Measurements from ENCODE around the gene SHC4. TPM values are rescaled to one million over a fixed set of nuclear protein-coding genes. Genes with fewer than 3 reads are reported as not detected.
A peak's percentile ranks its signal among the peaks of the same experiment; 100 is the strongest.
"Not testable (repeated sequence)": the region's sequence is repeated elsewhere in the genome, so short reads cannot be mapped to it uniquely, and the experiment has no call there.

The SHC4 gene
- total RNA-seq, 1 donor from 2014 or later, result 2.2 TPM

GRCh38 chr15:48975472-48976419 is 12.0 kb upstream of the SHC4 start:
- Histone ChIP-seq H3K79me2 (ENCODE audit: low read depth) (no peaks in the 10 kb centered on the region), H3K9me3 (ENCODE audit: low read depth) (no peaks in the 10 kb centered on the region), H3K4me1 (peaks cover 17% of the 10 kb centered on the region), H3K4me2 (peak overlapping the region; percentile 81), H2AFZ (replicated peaks) (peak overlapping the region; percentile 83), H3K9ac (no peak overlapping the region), H4K20me1 (ENCODE audit: low read depth) (no peaks in the 10 kb centered on the region), H3K4me3 (peak overlapping the region; percentile 54), H3K27ac (no peak overlapping the region), H3K27me3 (peaks cover 6% of the 10 kb centered on the region), H3F3A (ENCODE audit: low read depth) (peaks cover 24% of the 10 kb centered on the region), H3K36me3 (no peaks in the 10 kb centered on the region)
- H3K9me3 Mint-ChIP-seq, result no peaks in the 10 kb centered on the region
- peak; percentile 95 for DNase-seq (ENCODE audit: low spot score)
- peak overlapping the region; percentile 71 for H3K4me3 Mint-ChIP-seq
- H3K4me1 Mint-ChIP-seq, result peaks cover 20% of the 10 kb centered on the region
- TF ChIP-seq CTCF (IDR thresholded peaks at IDR 0.05) (peak; percentile 90), EZH2phosphoT487 (IDR thresholded peaks at IDR 0.05) (no peak), EZH2 (IDR thresholded peaks at IDR 0.05) (no peak)
- peaks cover 3% of the 10 kb centered on the region for H3K27me3 Mint-ChIP-seq (ENCODE audit: insufficient read depth, low read depth)
- no peaks in the 10 kb centered on the region for H3K36me3 Mint-ChIP-seq
- H3K27ac Mint-ChIP-seq, result peak overlapping the region; percentile 93

GRCh38 chr15:48974882-48975281 is 11.2 kb upstream of the SHC4 start:
- Mint-ChIP-seq H3K27ac (peak overlapping the region; percentile 11), H3K27me3 (ENCODE audit: insufficient read depth, low read depth) (peaks cover 3% of the 10 kb centered on the region)
- peak; percentile 64 for DNase-seq (ENCODE audit: low spot score)

GRCh38 chr15:48972750-48973503 is 9.2 kb upstream of the SHC4 start:
- Mint-ChIP-seq H3K27me3 (ENCODE audit: insufficient read depth, low read depth) (peaks cover 7% of the 10 kb centered on the region), H3K9me3 (no peaks in the 10 kb centered on the region), H3K36me3 (no peaks in the 10 kb centered on the region), H3K4me1 (peaks cover 20% of the 10 kb centered on the region), H3K27ac (no peak overlapping the region), H3K4me3 (no peak overlapping the region)
- peaks cover 24% of the 10 kb centered on the region for H3F3A ChIP-seq (ENCODE audit: low read depth)
- TF ChIP-seq EZH2 (IDR thresholded peaks at IDR 0.05), result no peak
- no peak for TF ChIP-seq CTCF (IDR thresholded peaks at IDR 0.05)
- H3K27ac ChIP-seq, result no peak overlapping the region
- H3K36me3 ChIP-seq, result no peaks in the 10 kb centered on the region
- peaks cover 17% of the 10 kb centered on the region for H3K4me1 ChIP-seq
- no peaks in the 10 kb centered on the region for H4K20me1 ChIP-seq (ENCODE audit: low read depth)
- no peak overlapping the region for H3K9ac ChIP-seq
- no peaks in the 10 kb centered on the region for H3K9me3 ChIP-seq (ENCODE audit: low read depth)
- H2AFZ ChIP-seq (replicated peaks), result no peak overlapping the region
- peaks cover 6% of the 10 kb centered on the region for H3K27me3 ChIP-seq
- DNase-seq (ENCODE audit: low spot score), result no peak
- no peak overlapping the region for H3K4me3 ChIP-seq
- H3K79me2 ChIP-seq (ENCODE audit: low read depth), result no peaks in the 10 kb centered on the region
- no peak overlapping the region for H3K4me2 ChIP-seq

More at GRCh38 chr15:48974882-48975281, 11.2 kb upstream of the SHC4 start:
- H2AFZ ChIP-seq (replicated peaks), result peak overlapping the region; percentile 90
- peak overlapping the region; percentile 6 for H3K4me3 Mint-ChIP-seq
- peaks cover 6% of the 10 kb centered on the region for H3K27me3 ChIP-seq
- peaks cover 24% of the 10 kb centered on the region for H3F3A ChIP-seq (ENCODE audit: low read depth)
- no peaks in the 10 kb centered on the region for H3K36me3 ChIP-seq
- peaks cover 20% of the 10 kb centered on the region for H3K4me1 Mint-ChIP-seq
- peak overlapping the region; percentile 54 for H3K4me3 ChIP-seq
- peak overlapping the region; percentile 30 for H3K27ac ChIP-seq
- no peaks in the 10 kb centered on the region for H4K20me1 ChIP-seq (ENCODE audit: low read depth)
- H3K36me3 Mint-ChIP-seq, result no peaks in the 10 kb centered on the region
- TF ChIP-seq EZH2 (IDR thresholded peaks at IDR 0.05) (no peak), CTCF (IDR thresholded peaks at IDR 0.05) (peak; percentile 28)
- no peaks in the 10 kb centered on the region for H3K9me3 ChIP-seq (ENCODE audit: low read depth)
- H3K9ac ChIP-seq, result no peak overlapping the region
- peak overlapping the region; percentile 81 for H3K4me2 ChIP-seq
- H3K79me2 ChIP-seq (ENCODE audit: low read depth), result no peaks in the 10 kb centered on the region
- peaks cover 17% of the 10 kb centered on the region for H3K4me1 ChIP-seq
- no peaks in the 10 kb centered on the region for H3K9me3 Mint-ChIP-seq

GRCh38 chr15:48970926-48971325 is 7.2 kb upstream of the SHC4 start:
- not testable (repeated sequence) for H3K4me3 ChIP-seq; H3K27ac Mint-ChIP-seq; H3K27me3 Mint-ChIP-seq (ENCODE audit: insufficient read depth, low read depth); H3K27me3 ChIP-seq; H3K4me2 ChIP-seq; H2AFZ ChIP-seq (replicated peaks); H3K9ac ChIP-seq; H3K79me2 ChIP-seq (ENCODE audit: low read depth); DNase-seq (ENCODE audit: low spot score); H3K9me3 Mint-ChIP-seq; H4K20me1 ChIP-seq (ENCODE audit: low read depth); H3K36me3 ChIP-seq; H3K36me3 Mint-ChIP-seq; H3K27ac ChIP-seq; H3K4me3 Mint-ChIP-seq; H3K9me3 ChIP-seq (ENCODE audit: low read depth)
- peaks cover 13% of the 10 kb centered on the region for H3K4me1 Mint-ChIP-seq
- Histone ChIP-seq H3F3A (ENCODE audit: low read depth) (peaks cover 16% of the 10 kb centered on the region), H3K4me1 (peaks cover 12% of the 10 kb centered on the region)
